HG02852 (cell line): ENCODE results near the gene PDK4.
"Not testable (repeated sequence)": the region's sequence is repeated elsewhere in the genome, so short reads cannot be mapped to it uniquely, and the experiment has no call there.

Experiments used
- ATAC-seq: cut with Tn5 transposase; IDR thresholded peaks from one replicate; pipeline ENCODE4 v1.9.1; 2021; ENCODE audit warnings: mild to moderate bottlenecking, moderate library complexity; ENCODE audit not compliant: unreplicated experiment

The PDK4 gene

DNA sequence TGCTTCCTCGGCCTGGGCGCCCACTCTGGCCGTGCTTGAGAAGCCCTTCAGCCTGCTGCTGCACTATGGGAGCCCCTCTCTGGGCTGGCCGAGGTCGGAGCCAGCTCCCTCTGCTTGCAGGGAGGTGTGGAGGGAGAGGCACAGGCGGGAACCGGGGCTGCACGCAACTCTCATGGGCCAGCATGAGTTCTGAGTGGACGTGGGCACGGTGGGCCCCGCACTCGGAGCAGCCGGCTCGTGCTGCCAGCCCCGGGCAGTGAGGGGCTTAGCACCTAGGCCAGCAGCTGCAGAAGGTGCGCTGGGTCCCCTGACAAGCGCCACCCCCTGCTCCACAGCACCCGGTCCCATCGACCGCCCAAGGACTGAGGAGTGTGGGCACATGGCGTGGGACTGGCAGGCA lies 9.0 kb upstream of the PDK4 start:
- ATAC-seq = no peak

DNA sequence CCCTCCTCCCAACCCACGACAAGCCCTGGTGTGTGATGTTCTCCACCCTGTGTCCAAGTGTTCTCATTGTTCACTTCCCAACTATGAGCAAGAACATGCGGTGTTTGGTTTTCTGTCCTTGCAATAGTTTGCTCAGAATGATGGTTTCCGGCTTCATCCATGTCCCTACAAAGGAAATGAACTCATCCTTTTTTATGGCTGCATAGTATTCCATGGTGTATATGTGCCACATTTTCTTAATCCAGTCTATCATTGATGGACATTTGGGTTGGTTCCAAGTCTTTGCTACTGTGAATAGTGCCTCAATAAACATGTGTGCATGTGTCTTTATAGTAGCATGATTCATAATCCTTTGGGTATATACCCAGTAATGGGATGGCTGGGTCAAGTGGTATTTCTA lies 8.5 kb upstream of the PDK4 start:
- ATAC-seq = not testable (repeated sequence)

DNA sequence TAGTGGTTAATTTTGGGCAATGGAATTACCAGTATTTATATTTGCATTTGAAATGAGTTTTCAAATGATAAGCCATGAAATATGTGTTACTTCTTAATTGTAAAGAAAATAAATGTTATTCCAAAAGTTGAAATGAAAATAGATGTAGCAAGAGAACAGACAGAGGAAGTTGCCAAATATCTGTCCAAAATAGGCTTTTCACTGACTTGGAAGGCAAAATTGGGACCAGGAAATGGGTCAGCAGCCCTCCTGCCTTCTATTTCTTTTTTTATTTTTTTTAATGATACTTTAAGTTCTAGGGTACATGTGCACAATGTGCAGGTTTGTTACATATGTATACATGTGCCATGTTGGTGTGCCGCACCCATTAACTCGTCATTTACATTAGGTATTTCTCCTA lies 8.1 kb upstream of the PDK4 start:
- not testable (repeated sequence) for ATAC-seq

DNA sequence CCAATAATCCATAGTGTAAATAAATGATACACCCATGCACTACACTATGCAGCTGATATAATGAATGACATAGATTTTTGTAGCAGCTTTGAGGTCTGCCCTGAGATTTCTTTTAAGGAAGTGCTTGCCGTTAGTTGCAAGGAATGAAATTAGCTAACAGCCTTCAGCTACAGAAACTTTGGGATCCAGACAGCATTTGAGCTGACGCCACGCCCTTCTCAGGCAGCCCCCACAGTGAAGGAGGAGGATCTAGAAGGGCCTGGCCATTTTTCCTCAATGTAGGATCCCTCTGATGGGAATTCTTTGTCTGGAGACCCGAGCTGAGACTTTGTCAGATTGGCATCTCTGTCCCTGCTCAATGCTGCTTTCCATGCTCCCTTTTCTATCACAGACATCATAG lies 6.1 kb upstream of the PDK4 start:
- ATAC-seq = no peak

- ATAC-seq = no peak
These were observed 5.0 kb upstream of the PDK4 start for GRCh38 chr7:95601316-95601715.

- no peak for ATAC-seq
These were observed 2.8 kb upstream of the PDK4 start for GRCh38 chr7:95599069-95599468.

DNA sequence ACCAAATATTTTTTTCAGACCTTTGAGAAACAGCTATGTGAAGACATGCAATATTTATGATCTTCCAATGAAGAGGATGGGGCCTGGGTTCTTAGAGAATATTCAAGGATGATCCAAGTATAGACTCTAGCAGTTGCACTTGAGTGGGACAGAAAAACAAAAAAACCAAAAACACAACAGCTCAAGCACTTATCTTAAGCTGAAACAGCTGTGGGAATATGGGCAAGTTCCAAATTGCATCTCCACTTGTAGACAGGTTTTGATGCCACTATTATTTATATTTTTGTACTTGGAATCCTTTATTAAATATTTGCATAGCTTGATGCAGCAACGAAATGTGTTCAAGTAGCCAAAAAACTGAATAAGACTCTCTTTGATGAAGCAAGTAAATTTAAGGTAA lies 2.2 kb upstream of the PDK4 start:
- no peak for ATAC-seq

DNA sequence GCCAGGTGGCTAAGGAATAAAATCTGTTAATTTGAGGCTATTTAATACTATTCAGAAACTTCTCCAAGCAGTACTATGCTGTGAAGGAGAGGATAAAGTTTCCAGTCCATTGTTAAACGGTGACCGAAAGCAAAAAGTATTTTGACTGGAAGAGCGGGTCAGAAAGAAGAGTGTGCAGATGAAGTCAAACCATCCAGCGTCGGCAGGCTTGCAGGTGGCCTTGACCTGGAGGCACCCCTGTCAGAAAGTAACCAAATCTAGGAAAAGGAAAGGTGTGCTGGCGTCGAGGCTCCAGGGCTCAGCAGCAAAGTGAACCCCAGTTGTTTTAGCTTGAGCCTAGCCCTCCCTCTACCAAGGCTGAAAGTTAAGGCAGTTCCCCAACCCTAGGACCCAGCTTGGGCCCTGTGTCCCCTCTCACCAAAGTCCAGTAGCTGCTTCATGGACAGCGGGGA lies 544 bp downstream of the PDK4 start:
- no peak for ATAC-seq

DNA sequence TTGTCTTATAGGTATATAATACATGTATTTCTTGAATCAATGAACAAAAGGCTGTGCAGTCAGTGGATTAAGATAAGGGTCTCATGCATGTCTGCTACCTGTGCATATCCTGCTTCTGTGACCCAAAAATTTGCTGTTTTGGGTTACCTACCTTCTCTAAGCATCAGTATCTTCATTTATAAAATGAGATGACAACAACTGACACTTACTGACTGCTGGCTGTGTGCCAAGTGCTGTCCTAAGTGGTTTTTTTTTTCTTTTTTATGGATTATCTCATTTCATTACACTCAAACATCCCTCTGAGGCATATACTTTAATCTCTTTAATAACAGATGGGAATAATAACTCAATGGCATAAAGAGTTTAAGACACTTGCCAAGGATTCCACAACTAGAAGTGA lies 2.1 kb downstream of the PDK4 start:
- no peak for ATAC-seq

- ATAC-seq = no peak
These were observed 3.0 kb downstream of the PDK4 start for GRCh38 chr7:95593343-95593742.

GRCh38 chr7:95592570-95592969 lies 3.7 kb downstream of the PDK4 start:
- ATAC-seq = no peak

- no peak for ATAC-seq
These were observed 5.7 kb downstream of the PDK4 start for GRCh38 chr7:95590387-95591248.

- no peak for ATAC-seq
These were observed 6.5 kb downstream of the PDK4 start for GRCh38 chr7:95589766-95590165.

GRCh38 chr7:95589031-95589430 lies 7.3 kb downstream of the PDK4 start:
- ATAC-seq = no peak

DNA sequence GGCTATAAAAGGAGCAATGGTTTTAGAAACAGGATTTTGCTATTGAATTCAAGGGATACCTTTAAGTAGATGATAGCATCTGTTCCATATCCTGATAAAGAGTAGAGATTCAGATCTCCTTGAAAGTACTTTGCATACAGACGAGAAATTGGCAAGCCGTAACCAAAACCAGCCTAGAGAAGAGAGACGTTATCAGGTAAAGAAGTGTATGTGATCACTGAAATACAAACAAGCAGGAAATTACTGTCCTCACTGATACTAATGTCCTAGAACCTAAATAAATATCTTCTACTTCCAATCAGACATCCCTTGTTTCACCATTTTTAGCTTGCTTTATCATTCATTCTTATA lies 9.4 kb downstream of the PDK4 start:
- no peak for ATAC-seq

GRCh38 chr7:95585426-95585789 lies 10.9 kb downstream of the PDK4 start:
- no peak for ATAC-seq

GRCh38 chr7:95584769-95585425 lies 11.4 kb downstream of the PDK4 start:
- ATAC-seq = no peak

DNA sequence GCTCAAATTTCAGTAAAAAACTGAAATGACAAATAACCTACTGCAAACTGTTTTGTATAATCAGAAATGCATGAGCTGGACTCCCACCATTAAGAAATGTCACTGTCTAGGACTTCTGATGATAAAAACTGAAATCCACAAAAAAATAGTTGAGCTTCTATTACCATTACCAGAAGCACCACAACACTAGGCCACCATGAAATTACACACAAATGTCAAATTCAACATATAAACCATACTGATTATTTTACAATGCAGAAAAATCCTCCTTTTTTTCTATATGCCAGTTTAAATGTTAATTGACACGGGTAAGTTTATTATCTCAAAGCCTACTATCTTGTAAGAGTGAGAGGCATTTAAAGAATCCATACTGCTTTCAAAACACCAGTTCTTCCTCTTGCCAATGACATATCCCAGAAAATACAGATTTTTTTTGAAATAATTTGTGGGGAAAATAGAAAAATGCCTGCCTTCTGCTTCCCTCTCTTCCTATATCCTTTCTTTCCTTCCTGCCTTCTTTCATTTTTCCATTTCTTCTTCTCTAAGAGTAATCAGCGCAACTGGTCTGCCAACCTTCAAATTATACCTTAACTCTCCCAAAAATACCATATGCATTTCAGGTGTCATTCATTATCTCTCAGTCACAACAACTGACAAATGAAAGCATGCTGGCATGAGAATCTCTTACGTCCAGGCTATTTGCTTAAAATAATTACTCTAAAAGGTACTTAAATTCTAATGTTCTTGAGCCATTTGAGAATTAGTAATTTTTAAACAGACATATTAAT lies 12.3 kb downstream of the PDK4 start:
- ATAC-seq = no peak

GRCh38 chr7:95582578-95583293 lies 13.6 kb downstream of the PDK4 start:
- ATAC-seq = no peak

DNA sequence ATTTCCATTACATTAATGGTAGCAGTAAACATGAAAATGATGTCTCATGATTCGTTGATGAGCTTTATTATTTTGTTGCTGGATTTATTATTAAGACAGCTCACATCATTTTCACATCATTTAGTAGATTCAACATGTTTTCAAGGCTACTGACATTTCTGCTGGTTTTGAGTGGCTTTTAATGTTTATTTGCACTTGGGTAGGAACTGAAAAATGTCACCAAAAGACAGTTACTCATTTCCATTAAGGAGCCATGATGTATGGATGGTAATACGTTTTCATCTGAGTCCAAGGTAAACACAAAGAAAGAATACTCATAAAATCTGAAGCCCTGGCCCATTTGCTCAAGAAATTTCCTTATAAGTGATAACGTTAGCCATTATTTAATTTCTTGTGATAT lies 14.8 kb downstream of the PDK4 start:
- ATAC-seq = no peak

DNA sequence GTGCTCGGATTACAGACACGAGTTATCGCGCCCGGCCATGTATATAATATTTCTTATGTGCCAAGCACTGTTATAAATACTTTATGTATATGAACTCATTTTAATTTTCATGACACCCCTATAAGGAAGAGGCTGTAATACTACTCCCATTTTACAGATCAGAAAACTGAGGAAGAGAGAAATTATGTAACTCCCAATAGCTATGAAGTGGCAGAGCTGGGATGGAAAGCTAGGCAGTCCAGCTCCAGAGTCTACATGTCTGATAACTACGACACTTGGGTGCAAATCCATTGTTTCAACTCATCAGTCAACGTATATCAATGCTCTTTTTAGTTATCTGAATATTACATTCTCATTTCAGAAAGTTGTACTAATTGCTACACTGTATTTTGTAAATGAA lies 17.0 kb downstream of the PDK4 start:
- no peak for ATAC-seq
